GM19468 (cell line): ENCODE data around the gene PUSL1.

ENCODE experiments used
- ATAC-seq: cut with Tn5 transposase; IDR thresholded peaks from one replicate; pipeline ENCODE4 v1.9.1; 2021; ENCODE audit warnings: mild to moderate bottlenecking, moderate library complexity, moderate number of reproducible peaks; ENCODE audit not compliant: unreplicated experiment; ENCODE audit errors: extremely low read depth

Gene PUSL1

DNA sequence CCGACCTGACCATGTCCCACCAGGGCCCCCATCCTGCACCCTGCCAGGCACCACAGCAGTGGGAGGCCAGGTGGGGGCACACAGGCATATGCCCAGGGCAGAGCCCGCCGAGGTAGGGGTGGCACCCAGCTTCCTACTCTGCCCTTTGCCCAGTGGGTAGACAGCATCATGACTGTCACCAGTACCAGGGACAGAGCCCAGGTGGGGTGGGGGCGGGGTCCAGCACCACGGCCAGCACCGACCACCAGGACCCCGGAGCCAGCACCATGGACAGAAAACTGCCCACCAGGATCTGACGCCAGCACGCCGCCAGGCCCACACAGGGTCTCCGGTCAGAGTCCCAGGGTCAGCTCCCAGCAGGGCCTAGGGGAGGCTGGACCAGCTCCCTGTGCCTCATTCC lies 26.4 kb downstream of the PUSL1 start:
- ATAC-seq: no peak

DNA sequence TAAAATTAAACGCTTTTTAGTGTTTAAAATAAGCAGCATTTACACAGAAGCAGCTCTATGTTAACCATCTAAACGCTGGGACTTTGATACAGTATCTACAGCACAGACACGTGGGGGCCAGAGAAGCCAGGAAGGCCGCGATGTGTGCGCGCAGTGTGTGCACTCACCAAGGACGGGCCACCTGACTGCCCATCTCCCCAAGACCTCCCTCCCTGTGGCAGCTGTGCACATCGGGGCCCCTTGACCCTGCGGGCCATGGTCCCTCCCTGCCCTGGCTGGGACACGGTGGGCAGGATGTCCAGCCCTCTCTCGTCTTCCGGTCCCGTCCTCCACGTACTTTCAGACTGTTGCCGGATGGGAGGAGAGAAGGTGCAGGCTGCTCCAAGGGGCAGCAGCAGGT lies 26.9 kb downstream of the PUSL1 start:
- no peak for ATAC-seq

DNA sequence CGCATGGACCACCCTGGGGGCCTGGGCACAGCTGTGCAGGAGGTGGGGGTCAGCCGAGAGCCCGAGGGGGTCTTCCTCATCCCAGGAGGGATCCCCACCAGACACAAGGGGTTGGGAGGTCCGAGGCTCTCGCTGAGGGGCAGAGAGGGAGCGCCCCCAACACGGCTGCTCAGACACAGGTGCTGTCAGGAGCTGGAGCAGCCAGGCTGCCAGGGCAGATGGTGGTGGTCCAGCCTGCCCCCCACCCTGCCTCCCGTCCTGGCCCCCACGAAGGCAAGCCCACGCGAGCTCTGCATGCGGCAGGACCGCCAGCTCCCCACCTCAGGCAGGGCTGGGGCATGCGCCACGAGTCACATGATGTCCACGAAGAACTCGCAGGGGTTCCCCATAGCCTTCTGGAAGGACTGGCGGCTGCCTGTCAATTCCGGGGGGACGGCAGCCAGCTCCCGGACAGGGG lies 27.4 kb downstream of the PUSL1 start:
- ATAC-seq: no peak

DNA sequence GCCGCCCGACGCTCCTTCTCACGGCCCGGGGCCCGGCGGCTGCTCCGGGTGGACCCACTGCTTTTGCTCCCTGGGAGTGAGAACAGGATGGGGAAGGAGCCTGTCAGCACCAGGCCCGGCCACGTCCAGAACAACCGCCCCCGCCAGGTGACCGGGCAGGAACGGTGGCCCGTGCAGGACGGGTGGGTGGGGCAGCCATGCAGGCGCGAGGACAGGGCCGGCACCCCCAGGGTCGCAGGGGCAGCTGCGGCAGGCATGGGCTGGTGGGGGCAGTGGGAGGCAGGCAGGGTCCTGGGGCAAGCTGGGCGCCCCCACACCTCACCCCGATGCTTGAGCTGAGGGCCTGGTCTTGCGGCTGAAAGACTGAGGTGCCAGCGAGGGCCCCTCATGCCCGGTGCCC lies 28.0 kb downstream of the PUSL1 start:
- ATAC-seq: no peak

DNA sequence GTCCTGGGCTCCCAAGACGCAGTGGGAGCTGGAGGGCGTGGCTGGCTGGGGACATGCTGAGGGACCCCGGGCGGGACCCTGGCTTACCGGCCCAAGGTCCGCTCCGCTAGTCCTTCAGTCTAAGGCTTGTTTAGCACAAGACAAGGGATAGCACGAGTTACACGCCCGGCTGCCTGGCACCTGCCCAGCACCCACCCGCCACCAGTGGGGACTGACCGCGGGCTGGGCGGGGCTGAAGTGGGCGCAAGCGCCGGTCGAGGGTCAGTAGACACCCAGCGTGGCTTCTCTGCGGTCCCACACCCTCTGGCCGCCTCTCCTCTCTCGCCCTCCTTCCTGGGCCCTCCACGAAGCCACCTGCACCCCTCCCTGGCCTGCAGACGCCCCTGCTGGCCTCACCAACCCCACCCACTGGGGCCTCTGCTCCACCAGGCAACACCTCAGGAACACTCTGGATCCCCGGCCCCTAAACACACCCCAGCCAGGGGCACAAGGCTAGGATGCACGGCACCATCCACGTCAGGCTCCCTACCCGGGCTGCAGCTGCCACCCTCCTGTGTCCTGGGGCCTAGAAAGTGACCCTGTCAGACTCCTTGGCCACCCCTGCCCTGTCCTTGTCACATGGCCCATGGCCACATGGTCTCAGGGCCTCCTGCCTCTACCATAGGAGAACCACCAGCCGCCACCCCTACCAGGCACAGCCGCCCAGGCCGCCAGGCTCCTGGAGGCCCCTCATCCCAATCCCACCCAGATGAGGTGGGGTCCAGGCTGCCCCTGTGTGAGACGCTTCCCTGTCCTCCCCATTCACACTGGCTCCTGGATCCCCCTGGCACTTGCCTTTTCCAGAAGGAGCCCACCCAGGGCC lies 28.8 kb downstream of the PUSL1 start:
- no peak for ATAC-seq

DNA sequence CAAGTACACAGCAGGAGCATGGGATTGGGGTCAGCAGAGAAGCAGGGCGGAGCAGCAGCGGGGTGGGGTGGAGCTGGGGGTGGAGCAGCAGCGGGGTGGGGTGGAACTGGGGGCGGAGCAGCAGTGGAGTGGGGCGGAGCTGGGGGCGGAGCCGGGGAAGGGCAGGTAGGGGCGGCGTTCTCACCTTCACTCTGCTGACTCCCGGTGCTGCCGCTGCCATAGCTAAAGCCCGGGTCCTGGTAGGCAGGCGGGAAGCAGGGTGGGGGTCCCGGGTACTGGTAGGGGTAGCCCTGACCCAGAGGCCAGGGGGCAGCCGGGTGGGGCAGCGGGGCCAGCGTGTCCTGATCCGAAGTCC lies 29.4 kb downstream of the PUSL1 start:
- no peak for ATAC-seq

DNA sequence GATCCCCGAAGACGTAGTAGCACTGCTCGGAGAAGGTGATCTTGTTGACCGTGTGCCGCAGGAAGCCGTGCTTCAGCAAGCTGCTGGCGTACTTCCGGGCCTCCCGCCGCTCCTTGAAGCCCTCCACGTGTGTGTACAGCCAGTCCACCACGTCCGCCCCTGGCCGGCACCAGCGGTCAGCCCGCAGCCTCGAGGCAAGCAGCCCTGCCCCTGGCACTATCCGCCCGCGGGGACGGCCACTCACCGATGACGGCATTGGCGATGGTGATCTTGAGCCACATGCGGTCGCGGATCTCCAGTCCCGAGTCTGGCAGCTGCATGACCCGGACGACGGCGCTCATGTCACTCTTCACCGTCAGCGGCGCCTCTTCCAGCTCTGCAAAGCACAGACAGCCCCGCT lies 29.9 kb downstream of the PUSL1 start:
- no peak for ATAC-seq

DNA sequence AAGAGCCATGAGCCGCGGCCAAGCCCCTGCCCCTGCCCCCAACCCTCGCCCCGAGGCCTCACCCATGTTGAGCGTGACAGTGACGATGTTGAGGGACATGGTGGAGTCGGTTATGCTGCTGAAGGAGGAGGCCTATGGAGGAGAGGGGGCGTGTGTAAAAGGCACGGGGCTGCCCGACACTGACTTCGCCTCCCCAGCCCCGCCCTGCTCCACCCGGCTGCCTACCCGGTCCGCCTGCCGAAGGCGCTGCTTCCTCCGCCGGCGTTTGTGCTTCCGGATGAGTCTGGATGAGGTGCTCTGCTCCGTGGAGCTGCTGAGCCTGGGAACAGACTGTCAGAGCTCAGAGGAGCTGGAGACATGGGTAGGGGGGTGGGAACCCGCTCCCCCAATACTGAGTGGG lies 31.8 kb downstream of the PUSL1 start:
- ATAC-seq: no peak

DNA sequence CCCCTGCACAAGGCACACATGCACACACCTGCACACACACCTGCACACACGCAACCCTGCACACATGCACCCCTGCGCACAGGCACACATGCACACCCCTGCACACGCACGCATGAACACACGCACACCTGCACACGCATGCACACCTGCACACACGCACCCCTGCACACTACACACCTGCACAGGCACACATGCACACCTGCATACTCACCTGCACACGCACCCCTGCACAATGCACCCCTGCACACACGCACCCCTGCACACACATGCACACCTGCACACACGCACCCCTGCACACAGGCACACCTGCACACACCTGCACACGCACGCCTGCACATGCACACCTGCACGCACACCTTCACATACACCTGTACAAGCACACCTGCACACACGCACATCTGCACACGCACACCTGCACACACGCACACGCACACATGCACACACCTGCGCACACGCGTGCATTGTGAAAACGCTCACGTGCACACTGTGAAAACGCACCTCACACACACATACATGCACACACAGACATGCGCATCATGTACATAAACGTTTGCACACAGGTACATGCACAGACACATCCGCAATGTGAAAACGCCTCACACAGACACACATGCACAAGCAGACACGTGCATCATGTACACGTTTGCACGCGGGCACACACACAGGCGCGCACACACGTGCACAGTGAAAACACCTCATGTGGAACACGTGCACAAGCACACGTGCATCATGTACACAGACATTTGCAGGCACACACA lies 32.6 kb downstream of the PUSL1 start:
- ATAC-seq: no peak

DNA sequence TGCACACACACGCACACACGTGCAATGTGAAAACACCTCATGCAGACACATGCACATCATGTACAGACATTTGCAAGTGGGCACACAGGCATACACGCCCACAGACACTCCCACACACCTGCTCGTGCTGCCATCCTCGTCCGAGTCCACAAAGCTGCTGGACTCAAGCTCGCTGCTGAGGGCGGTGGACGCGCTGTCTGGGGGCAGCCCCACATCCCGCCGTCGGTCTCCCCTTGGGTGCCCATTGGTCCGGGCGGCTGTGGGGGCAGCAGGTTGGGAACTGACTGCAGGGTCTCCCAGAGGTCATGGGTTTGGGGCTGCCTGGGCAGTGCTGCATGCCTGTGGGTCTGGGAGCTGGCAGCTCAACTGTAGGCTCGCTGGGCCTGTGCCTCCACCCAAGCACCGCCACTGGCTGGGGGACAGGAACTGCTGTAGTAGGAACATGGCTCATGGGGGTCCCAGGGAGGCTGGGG lies 33.2 kb downstream of the PUSL1 start:
- no peak for ATAC-seq

DNA sequence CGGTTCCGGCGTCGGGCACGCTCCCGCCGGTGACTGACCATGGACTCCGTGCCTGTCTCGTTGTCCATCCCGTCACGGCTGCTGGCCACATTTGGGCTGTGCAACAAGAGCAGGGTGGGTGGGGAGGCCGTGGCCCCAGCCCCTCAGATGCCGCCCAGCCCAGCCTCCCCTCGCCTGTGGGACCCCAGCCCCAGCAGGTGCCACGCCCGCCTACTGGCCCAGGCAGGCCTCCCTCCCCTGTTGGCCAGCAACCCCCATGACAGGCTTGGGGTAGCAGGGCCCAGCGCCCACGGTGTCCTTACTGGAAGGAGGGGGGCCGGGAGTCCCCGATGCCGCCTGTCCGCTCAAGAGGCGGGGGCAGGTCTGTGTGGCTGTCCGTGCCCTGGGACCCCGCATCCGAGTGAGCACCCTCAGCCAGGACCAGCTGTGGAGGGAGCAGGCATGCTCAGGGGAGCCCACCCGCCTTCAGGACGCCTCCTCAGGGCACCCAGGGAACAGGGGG lies 33.7 kb downstream of the PUSL1 start:
- ATAC-seq: no peak

DNA sequence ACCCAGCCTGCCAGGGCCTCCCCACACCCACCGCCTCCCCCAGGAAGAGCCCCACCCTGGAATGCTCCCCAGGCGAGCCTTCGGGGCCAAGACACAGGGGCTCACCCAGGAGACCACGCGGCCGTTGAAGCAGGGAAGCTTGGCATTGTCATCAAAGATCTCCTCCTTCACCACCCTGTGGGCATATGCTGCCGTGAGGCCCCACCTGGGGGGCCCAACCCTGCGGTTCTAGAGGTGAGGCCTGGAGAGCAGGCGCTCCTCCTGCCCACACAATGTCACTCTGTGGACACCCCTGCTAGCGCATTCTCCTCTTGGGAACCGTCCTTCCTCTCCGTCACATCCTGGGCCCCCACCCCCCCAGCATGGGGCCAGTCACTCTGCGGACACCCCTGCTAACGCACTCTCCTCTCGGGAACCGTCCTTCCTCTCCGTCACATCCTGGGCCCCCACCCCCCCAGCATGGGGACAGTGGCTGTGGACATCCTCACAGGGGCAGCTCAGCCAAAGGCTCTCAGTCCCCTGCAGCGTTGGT lies 34.3 kb downstream of the PUSL1 start:
- no peak for ATAC-seq

DNA sequence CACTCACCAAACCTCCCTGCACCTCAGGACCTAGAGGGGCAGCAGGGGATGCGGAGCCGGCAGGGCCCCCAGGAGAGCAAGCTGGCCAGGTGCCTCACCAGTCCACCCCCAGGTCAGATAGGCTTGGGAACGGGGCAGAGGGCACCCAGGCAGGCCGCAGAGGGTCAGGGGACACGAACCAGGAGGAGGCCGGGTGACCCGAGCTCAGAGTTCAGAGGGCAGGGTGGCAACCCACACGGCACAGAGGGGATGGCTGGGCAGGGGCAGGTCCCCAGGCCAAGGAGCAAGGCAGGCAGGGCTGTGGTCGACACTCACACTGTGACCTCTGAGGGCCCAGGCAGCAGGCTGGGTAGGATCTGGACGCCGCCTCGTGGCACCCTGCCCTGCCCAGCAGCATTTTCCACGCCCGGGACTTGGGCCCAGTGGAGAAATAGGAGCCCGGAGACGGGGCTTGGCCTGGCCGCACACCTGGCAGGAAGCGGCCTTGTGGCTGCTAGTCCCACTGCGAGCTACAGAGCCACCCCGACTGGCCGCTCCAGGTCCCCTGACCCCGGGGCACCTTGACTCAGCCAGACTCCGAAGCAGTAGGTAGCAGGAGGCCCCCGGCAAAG lies 35.5 kb downstream of the PUSL1 start:
- ATAC-seq: no peak

DNA sequence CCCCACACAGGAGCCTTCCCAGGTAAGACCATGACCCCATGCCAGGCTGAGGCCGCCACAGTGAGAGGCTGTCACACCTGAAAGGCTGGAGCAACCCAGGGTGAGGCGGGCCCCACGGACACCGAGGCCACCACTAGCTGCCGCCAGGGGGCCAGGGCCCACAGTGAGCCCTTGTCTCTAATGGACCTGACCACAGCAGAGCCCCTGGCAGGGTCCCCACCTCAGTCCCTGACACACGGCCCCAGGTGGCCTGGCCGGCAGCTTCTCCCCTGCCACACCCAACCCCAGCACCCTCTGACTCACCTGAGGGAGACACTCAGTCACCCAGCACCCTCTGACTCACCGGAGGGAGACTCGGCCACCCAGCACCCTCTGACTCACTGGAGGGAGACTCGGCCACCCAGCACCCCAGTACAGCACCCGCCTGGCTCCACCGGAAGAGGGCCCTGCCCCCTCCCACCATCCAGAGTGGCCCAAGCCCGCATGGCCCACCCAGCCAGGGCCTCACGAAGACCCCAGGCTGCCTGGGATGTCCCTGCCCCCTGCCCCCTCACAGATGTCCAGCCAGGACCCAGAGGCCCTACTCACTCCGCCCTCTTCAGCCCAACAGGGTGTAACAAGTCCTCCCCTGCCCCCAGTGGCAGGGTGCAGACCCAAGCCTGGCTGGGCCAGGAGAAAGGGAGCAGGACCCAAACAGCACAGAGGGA lies 36.4 kb downstream of the PUSL1 start:
- no peak for ATAC-seq

DNA sequence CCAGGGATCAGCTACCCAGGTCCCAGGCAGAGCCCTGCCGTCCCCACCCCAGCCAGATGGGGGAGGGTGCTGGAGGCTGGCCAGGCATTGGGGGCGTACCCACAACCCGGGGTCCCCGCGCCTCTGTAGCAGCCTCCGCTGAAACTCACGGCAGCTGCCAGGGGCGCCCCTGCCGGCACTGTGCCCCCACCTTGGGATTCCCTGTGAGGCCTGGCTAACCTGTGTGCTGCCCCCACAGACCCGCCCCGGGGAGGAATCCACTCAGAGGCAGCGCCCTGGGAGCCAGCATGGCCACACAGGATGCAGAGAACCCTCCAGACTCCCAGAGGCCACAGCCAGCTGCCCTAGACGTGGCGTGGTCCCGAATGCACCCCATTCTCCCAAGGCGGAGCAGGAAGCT lies 37.0 kb downstream of the PUSL1 start:
- ATAC-seq: no peak

DNA sequence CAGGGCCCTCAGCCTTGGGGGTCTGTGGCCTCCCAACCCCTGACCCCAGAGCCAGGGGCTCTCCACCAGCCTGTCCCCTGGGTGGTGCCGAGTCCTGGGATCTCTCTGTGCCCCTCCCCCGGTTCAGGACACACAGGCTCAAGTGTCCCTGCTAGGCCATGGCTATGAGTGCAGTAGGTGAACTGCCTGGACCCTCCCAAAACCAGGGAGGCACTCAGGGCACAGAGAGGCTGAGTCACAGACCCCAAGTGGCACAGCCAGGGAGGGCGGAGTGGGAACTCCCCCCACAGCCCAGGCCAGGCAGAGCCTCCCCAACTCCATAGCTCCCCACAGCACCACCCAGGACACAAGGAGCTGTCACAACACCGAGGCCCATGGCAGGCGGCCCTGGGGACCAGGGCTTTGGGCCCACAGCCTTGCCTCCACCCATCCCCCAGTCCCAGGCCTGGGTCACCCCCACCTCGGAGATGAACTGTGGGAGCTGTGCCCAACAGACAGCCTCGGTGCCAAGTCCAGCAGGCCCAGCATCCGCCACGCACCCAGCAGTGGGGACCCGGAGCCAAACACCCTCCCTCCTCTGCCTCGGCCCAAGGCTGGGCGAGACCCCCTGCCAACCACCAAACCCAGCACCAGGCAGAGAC lies 37.6 kb downstream of the PUSL1 start:
- ATAC-seq: no peak

DNA sequence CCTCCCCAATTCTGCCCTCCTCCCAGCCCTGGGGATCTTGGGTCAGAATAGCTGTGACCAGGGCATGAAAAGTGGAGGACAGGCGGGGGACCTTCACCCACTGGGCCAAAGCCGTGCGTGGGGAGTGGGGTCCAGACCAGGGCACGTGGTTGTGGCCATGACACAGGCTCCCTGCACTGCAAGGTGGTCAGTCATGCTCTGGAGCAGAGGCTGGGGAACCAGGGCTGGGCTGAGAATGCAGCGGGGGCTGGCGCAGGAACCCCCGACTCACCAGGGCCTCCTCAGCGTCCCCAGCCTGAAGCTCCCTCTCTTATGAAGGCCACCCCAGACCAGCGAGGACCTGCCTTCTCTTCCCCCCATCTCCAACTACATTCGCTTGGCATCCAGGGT lies 38.1 kb downstream of the PUSL1 start:
- no peak for ATAC-seq

DNA sequence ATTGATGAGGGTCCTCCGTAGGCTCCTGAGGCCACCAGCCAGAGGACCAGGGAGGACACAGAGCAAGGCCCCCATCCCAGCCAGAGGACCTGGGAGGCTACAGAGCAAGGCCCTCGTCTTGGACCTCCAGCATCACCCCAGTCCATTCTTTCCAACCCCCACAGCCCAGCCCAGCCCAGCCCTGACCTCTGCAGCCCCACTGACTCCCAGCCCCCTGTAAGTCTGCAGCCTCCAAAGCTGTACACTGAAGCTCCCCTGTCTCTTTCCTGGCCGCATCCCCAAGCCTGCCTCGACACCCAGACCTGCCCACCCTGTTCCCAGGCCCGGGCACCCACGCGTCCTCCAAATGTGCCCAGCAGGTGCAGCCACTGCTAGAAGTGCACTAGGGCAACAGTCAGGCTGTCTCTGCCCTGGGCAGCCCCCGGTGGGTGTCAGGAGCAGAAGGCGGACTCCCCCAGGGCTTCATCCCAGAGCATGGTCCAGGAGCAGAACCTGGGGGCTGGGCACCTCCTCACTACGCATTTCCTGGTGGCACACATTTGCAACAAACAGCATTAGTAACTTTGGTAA lies 38.7 kb downstream of the PUSL1 start:
- no peak for ATAC-seq

DNA sequence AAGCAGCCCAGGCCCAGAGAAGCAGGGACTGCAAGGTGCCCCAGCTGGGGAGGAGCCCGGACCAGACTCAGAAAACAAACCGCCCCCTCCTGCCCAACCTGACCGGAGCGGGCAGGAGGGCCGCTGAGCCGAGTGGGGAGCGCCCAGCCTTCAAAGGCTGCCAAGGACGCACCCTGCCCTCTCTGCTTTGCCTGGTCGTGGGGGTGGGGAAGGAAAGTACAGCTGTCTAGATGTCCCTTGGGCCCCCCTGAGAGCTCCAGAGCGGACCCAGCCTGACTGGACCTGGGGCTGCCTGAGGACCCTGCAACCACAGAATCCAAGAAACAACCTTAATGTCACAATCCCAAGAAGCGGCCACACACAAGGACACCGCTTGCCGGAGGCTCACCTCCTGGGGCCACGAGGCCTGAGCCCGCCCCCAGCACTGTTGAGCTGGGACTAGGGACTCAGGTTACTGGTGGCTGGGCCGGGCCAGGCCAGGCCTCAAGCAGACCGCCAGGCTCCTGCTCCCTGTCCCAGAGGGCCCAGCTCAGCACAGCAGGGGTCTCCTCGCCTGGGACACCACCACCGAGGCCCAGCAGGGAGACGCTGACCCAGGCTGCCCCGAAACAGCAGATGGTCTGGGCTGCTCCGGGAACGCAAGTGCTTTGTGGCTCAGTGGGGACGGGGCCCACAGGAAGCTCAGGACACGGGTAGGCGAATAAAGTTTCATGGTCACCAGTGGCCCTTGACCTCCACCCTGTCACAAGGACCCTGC lies 39.4 kb downstream of the PUSL1 start:
- no peak for ATAC-seq
